Central memory CD8-positive, alpha-beta T cell (primary cell): ENCODE data around the gene ZNF215.
"Not testable (repeated sequence)": the region's sequence is repeated elsewhere in the genome, so short reads cannot be mapped to it uniquely, and the experiment has no call there.

Source experiments
- ATAC-seq: fragments of 150-1000 bp; cut with Tn5 transposase; replicated peaks from 2 replicates; pipeline ENCODE4 v1.10.0; 2022; ENCODE audit warnings: mild to moderate bottlenecking, moderate FRiP score, moderate number of reproducible peaks; ENCODE audit not compliant: poor library complexity, severe bottlenecking; ENCODE audit errors: extremely low read depth
- DNase-seq, 2 donors: peaks; one replicate each; pipeline ENCODE4 v3.0.0; 2021; ENCODE audit warnings: low spot score in 2 of 2
- H3K27ac Mint-ChIP-seq: one replicate; pipeline ENCODE4 v1.8.0; 2022; ENCODE audit warnings: low read depth, mild to moderate bottlenecking, moderate library complexity, mixed read lengths
- H3K27me3 Mint-ChIP-seq: one replicate; pipeline ENCODE4 v1.8.0; 2022; ENCODE audit warnings: mixed read lengths
- H3K36me3 Mint-ChIP-seq: one replicate; pipeline ENCODE4 v1.8.0; 2022; ENCODE audit warnings: mild to moderate bottlenecking, moderate library complexity, mixed read lengths; ENCODE audit not compliant: insufficient read depth
- H3K4me1 Mint-ChIP-seq: one replicate; pipeline ENCODE4 v1.8.0; 2022; ENCODE audit warnings: mixed read lengths
- H3K4me3 Mint-ChIP-seq: one replicate; pipeline ENCODE4 v1.8.0; 2022; ENCODE audit warnings: mild to moderate bottlenecking, moderate library complexity, mixed read lengths
- H3K9me3 Mint-ChIP-seq: one replicate; pipeline ENCODE4 v1.8.0; 2022; ENCODE audit warnings: mixed read lengths

Gene ZNF215

DNA sequence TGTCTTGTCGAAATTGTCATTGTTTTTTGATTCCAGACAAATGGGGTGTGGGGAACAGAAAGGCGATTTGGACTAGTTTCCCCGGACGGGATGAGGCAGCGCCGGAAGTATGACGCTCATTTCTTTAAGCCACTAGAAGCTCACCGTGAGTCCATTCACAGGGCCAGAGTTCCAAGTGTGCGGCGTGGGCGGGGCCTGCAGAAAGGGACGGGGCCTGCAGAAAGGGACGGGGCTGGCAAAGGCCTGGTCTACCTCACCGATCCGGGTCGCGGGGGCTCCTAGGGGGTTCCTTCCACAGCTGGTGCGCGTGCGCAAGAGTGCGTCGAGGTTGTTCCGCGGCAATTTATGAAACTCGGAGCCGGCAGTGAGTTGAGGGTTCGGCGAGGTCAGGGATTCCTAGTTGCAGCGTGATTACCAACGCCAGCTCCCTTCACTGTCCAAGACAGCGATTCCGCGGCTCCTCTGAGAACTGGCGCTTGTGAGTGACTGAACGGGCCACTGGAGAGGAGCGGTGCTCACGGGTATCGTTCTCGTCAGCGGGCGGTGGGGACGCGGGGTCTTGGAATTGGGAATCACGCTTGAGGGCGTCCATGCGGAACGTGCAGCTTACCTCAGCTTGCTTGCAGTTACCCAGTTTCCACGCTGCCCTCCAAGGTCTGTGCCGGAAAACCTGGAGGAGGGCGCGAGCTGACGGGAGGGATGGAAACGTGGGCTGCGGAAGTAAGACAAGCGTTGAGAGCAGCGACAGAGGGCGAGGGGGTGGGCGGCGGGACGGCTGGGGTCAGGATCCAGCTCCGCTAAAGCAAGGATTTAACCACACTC, at the start of gene ZNF215:
Gene ZNF215 (plus strand): TSS at position 219 of the 822 bp plus-strand sequence. CDS start 5,847 bp downstream, outside the sequence.
- peak in 1 of 2 donors; percentile 10 for DNase-seq

DNA sequence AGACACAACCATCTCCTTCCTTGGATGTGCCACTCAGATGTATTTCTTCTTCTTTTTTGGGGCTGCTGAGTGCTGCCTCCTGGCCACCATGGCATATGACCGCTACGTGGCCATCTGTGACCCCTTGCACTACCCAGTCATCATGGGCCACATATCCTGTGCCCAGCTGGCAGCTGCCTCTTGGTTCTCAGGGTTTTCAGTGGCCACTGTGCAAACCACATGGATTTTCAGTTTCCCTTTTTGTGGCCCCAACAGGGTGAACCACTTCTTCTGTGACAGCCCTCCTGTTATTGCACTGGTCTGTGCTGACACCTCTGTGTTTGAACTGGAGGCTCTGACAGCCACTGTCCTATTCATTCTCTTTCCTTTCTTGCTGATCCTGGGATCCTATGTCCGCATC, 49.3 kb upstream of the ZNF215 start:
- DNase-seq (no peak), ATAC-seq (no peak)
- Mint-ChIP-seq H3K4me3 (no peak overlapping the region), H3K27ac (no peak overlapping the region), H3K36me3 (no peaks in the 10 kb centered on the region), H3K27me3 (peaks cover 30% of the 10 kb centered on the region), H3K9me3 (no peaks in the 10 kb centered on the region), H3K4me1 (no peaks in the 10 kb centered on the region)

More for the DNA sequence above, at the start of gene ZNF215:
- H3K36me3 Mint-ChIP-seq: no peaks in the 10 kb centered on the region
- H3K9me3 Mint-ChIP-seq: no peaks in the 10 kb centered on the region
- peak within 1 kb of the TSS; percentile 22 for H3K27ac Mint-ChIP-seq
- H3K4me1 Mint-ChIP-seq: peaks cover 21% of the 10 kb centered on the region
- peak; percentile 53 for ATAC-seq
- peaks cover 63% of the 10 kb centered on the region for H3K27me3 Mint-ChIP-seq
- H3K4me3 Mint-ChIP-seq: peak within 1 kb of the TSS; percentile 86

DNA sequence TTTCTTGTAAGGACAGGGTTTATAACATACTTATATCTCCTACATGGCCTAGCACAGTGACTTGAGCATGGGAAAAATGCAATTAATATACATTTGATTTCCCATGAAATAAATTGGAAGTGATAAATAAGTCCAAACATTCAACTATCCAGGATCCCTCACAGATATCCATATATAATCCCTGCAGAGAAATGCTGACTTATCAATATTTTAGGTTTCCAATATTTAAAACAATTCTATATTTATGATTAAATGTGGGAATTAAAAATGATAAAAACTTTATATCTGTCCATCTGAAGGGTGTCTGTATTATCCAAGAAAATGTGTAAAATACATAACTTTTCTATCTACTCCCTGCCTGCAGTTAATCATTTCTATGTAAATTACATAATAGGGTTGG, 43.5 kb upstream of the ZNF215 start:
- H3K36me3 Mint-ChIP-seq: no peaks in the 10 kb centered on the region
- H3K27me3 Mint-ChIP-seq: peaks cover 31% of the 10 kb centered on the region
- H3K9me3 Mint-ChIP-seq: no peaks in the 10 kb centered on the region
- ATAC-seq (no peak), DNase-seq (no peak)
- H3K27ac Mint-ChIP-seq: no peak overlapping the region
- H3K4me3 Mint-ChIP-seq: no peak overlapping the region
- H3K4me1 Mint-ChIP-seq: no peaks in the 10 kb centered on the region

- H3K9me3 Mint-ChIP-seq, H3K36me3 Mint-ChIP-seq, ATAC-seq, H3K4me1 Mint-ChIP-seq, H3K27ac Mint-ChIP-seq, H3K4me3 Mint-ChIP-seq, DNase-seq: not testable (repeated sequence)
- H3K27me3 Mint-ChIP-seq: peaks cover 49% of the 10 kb centered on the region
Observed at GRCh38 chr11:6887711-6888110, 38.5 kb upstream of the ZNF215 start.

GRCh38 chr11:6888830-6889229, 37.4 kb upstream of the ZNF215 start:
- Mint-ChIP-seq H3K36me3 (no peaks in the 10 kb centered on the region), H3K9me3 (no peaks in the 10 kb centered on the region), H3K4me1 (no peaks in the 10 kb centered on the region), H3K27me3 (peaks cover 45% of the 10 kb centered on the region), H3K4me3 (no peak overlapping the region), H3K27ac (no peak overlapping the region)
- no peak for DNase-seq
- no peak for ATAC-seq

GRCh38 chr11:6889835-6890234, 36.4 kb upstream of the ZNF215 start:
- no peaks in the 10 kb centered on the region for H3K4me1 Mint-ChIP-seq
- no peaks in the 10 kb centered on the region for H3K9me3 Mint-ChIP-seq
- H3K27ac Mint-ChIP-seq: no peak overlapping the region
- DNase-seq: no peak
- no peak overlapping the region for H3K4me3 Mint-ChIP-seq
- no peaks in the 10 kb centered on the region for H3K36me3 Mint-ChIP-seq
- peaks cover 35% of the 10 kb centered on the region for H3K27me3 Mint-ChIP-seq
- ATAC-seq: no peak

DNA sequence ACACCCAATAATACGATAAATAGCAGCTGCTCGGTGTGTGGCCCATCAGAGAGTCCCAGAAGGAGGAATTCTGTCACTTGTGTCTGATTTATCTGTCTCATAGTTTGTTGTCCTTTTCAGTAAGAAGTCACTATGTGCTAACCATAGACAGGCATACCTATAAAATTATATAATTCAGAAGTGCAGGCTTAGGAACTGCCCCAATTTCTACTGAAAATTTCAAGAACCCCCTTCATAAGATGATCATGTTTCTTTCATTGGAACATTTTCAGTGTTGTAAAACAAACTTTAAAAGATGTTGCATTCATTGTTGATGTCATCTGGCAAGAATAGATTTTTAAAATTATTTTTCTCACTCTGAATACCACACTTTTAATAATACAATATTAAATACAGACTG, 33.8 kb upstream of the ZNF215 start, which contains the start of gene OR2D2:
Gene OR2D2 (minus strand): TSS at position 101 of the 400 bp plus-strand sequence. CDS start 0 bp downstream, at position 101.
- Mint-ChIP-seq H3K36me3 (no peaks in the 10 kb centered on the region), H3K4me1 (no peaks in the 10 kb centered on the region), H3K27ac (no peak within 1 kb of the TSS), H3K4me3 (no peak within 1 kb of the TSS), H3K9me3 (no peaks in the 10 kb centered on the region), H3K27me3 (peaks cover 34% of the 10 kb centered on the region)
- DNase-seq: no peak
- no peak for ATAC-seq

DNA sequence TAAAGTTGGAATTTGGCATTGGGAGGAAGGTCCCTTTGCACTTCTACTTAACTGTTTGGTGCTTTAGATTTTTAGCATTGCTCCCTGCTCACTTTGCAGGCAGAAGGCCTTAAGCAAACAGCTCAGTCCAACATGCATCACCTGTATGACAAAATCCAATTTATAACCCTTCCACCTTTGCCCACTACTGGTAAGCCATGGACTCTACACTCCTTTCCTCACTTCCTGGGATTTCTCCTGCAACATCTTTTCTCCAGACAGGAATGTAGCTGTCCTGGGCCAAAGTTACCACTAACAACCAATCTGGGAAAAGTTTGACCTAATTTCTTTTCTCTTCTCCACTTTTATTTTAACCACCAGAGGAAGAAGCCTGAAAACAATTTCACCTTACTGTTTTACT, 32.1 kb upstream of the ZNF215 start:
- Mint-ChIP-seq H3K9me3 (no peaks in the 10 kb centered on the region), H3K27me3 (peaks cover 46% of the 10 kb centered on the region), H3K4me3 (no peak overlapping the region), H3K27ac (no peak overlapping the region), H3K4me1 (no peaks in the 10 kb centered on the region), H3K36me3 (no peaks in the 10 kb centered on the region)
- DNase-seq (no peak), ATAC-seq (no peak)

GRCh38 chr11:6895010-6895409, 31.2 kb upstream of the ZNF215 start:
- Mint-ChIP-seq H3K36me3 (no peaks in the 10 kb centered on the region), H3K27ac (no peak overlapping the region), H3K4me3 (no peak overlapping the region), H3K4me1 (no peaks in the 10 kb centered on the region), H3K27me3 (peaks cover 47% of the 10 kb centered on the region), H3K9me3 (no peaks in the 10 kb centered on the region)
- DNase-seq: no peak
- no peak for ATAC-seq

DNA sequence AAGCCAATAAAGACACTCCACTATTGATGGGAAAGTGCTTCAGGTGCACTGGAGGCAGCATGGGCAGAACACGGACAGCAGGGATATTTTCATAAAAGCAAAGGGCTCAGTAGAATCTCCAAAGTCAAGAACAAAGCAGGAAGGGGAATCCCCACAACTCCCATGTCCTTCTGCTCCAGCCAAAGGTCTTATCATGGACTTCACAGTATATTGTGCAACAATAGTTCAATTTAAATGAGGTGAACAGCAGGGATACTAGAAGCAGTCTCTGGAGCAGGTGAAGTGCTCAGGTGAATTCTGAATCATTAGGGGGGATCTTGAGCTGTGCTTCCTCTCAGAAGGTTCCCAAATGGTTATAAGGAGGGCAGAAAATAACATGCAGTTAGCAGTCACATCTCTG, 27.3 kb upstream of the ZNF215 start:
- DNase-seq: no peak
- no peaks in the 10 kb centered on the region for H3K9me3 Mint-ChIP-seq
- no peak for ATAC-seq
- H3K4me3 Mint-ChIP-seq: no peak overlapping the region
- H3K36me3 Mint-ChIP-seq: no peaks in the 10 kb centered on the region
- H3K4me1 Mint-ChIP-seq: no peaks in the 10 kb centered on the region
- no peak overlapping the region for H3K27ac Mint-ChIP-seq
- peaks cover 23% of the 10 kb centered on the region for H3K27me3 Mint-ChIP-seq

GRCh38 chr11:6900327-6900999, 25.8 kb upstream of the ZNF215 start:
- H3K27me3 Mint-ChIP-seq: peaks cover 25% of the 10 kb centered on the region

DNA sequence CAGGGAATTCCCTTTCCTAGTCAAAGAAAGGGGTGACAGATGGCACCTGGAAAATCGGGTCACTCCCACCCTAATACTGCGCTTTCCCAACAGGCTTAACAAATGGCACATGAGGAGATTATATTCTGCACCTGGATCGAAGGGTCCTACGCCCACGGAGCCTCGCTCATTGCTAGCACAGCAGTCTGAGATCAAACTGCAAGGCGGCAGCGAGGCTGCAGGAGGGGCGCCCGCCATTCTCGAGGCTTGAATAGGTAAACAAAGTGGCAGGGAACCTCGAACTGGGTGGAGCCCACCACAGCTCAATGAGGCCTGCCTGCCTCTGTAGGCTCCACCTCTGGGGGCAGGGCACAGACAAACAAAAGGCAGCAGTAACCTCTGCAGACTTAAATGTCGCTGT, 21.4 kb upstream of the ZNF215 start:
- H3K4me3 Mint-ChIP-seq, H3K9me3 Mint-ChIP-seq, ATAC-seq: not testable (repeated sequence)

More at GRCh38 chr11:6900327-6900999, 25.8 kb upstream of the ZNF215 start:
- ATAC-seq: no peak
- H3K4me3 Mint-ChIP-seq: no peak overlapping the region
- no peak overlapping the region for H3K27ac Mint-ChIP-seq
- H3K36me3 Mint-ChIP-seq: no peaks in the 10 kb centered on the region
- H3K9me3 Mint-ChIP-seq: no peaks in the 10 kb centered on the region
- no peaks in the 10 kb centered on the region for H3K4me1 Mint-ChIP-seq
- DNase-seq: no peak

DNA sequence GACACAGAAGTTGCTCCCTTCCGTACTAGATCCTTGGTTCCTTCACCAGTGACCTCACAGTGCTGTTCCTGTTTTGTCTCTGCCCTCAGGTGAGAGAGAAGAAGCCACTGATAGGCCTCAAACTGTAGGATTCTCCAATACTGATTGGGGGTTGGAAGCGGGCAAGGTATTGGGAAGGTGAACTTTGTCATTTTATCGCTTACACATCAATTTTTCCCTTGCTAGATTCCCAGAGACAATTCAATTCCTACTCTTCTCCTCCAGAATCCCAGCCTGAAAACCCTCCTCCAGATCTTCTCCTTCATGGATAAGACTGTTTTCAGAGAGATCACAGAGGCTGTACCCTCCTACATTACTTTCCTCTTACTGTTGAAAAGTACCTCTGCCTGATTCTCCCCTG, 14.8 kb upstream of the ZNF215 start:
- no peak for ATAC-seq
- H3K27ac Mint-ChIP-seq: no peak overlapping the region
- H3K4me3 Mint-ChIP-seq: no peak overlapping the region
- H3K4me1 Mint-ChIP-seq: no peaks in the 10 kb centered on the region
- no peak for DNase-seq
- no peaks in the 10 kb centered on the region for H3K9me3 Mint-ChIP-seq
- H3K27me3 Mint-ChIP-seq: no peaks in the 10 kb centered on the region
- H3K36me3 Mint-ChIP-seq: no peaks in the 10 kb centered on the region

More for the DNA sequence above, 21.4 kb upstream of the ZNF215 start:
- H3K27ac Mint-ChIP-seq, H3K27me3 Mint-ChIP-seq, H3K4me1 Mint-ChIP-seq, DNase-seq, H3K36me3 Mint-ChIP-seq: not testable (repeated sequence)
